Stimulated activated CD8-positive, alpha-beta memory T cell treated with anti-CD3 and anti-CD28 coated beads, Interleukin-2, amount 100 ng/mL, for 48 hours (primary cell): ENCODE results near the gene MBOAT7.
"Not testable (repeated sequence)": the region's sequence is repeated elsewhere in the genome, so short reads cannot be mapped to it uniquely, and the experiment has no call there.

Experiments
- DNase-seq, 2 donors: peaks; one replicate each; pipeline ENCODE4 v3.0.0-alpha.2; 2020; ENCODE audit warnings: low read depth in 2 of 2

The MBOAT7 gene

DNA sequence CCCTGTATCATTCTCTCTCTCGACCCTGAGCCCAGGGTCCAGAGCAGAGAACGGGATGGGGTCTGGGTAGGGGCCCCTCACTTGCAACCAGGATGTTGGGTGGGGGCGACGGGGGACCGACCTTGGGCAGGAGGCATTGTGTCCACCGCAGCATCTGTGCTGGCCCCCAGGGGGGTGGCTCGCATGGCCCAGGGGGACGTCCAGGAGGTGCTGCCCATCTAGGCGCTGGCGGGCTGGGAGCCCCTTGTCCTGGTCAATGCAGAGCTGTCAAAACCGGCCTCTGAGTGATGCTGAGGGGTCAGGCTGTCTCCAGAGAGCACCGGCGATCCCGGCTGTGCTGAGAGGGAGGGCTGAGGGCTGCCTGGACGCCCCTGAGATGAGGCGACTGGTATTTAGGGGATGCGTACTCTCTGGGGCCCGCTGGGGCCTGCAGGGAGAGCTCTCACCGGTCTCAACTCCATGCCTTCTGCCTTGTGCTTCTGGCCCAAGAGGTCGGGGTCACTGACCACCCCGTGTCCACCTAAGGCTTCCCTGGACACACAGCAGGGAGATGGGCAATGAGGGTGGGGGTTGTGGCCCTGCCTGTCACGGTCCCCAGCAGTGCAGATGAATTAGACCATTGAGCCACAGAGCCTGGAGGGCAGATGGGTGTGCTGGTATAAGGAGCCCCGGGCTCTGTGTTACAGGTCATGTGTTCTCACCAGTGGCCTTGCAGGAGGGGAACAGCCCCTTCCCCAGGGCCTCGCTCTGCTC, 19.9 kb upstream of the MBOAT7 start:
- no peak for DNase-seq

DNA sequence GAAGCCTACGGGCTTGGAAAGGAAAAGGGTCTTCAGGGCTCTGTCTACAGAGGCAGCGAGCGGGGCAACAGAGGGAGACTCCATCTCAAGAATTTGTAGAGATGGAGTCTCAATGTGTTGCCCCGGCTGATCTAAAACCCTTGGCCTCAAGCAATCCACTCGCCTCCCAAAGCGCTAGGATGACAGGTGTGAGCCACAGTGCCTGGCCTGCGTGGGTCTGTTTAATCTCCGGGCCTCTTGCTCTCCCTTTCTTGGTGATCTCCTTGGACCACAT, 19.3 kb upstream of the MBOAT7 start:
- DNase-seq: no peak

DNA sequence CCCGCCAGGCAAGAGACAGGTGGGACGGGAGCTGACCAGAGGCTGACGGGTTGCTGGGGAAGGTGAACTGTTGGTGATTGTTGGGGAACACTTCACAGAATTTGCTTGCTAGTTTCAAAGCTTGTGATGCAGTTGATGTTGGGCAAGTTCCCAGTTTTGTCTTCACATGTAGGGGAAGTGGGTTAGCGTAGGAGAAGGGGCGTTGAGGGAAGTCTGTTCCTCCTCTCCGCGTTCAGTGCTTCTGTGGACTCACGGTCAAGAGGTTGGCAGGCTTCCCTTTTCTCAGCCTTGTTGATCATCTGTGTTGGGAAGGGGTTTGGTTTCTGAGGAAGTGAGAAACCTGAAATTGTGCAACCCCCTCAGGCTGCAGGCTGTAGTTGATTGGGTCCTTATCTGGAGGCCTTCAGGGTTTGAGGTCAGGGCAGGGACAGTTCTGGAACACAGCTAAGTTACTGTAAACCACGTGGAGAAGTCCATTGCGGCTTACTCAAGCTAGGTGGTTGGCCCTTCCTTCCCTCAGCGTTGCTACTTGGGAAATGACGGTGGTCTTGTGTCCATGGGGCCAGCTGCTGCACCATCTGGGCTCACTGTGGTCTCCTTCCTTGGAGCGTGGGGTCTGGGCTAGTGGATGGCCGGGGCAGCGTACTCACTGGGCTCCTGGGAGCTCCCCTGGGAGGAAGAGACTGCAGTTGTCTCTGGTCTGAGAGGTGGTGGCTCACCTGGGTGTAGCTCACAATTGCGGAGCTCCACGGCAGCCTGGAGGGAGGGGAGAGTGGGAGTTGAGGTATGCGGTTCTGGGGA, 18.8 kb upstream of the MBOAT7 start:
- DNase-seq: peak in 1 of 2 donors; percentile 40

DNA sequence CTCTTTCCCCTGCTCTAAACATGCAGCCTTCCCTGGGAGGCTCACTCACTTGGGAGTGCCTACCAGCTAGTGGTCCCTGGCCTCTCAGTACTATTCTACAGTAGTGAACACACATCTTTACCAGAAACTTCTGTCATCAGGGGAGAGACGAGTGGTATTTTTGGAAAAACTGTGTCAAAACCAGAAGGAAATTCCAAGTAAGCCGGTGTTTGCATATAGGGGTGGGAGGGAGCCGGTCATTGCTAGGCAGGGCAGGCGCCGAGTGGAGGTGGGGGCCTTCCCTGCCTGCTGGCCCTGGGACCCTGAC, 18.2 kb upstream of the MBOAT7 start:
- DNase-seq: no peak

DNA sequence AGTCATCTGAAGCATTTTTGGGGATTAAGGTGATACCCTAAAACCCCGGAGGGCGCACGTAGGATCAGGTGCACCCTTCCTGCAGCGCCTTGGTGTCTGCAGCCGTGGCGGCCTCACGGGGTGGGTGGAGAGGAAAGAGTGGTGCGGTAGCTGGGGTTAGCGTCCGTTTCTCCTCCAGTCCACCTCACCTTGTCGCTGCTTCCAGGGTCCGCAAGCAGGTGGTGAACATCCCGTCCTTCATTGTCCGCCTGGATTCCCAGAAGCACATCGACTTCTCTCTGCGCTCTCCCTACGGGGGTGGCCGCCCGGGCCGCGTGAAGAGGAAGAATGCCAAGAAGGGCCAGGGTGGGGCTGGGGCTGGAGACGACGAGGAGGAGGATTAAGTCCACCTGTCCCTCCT, 17.8 kb upstream of the MBOAT7 start:
- not testable (repeated sequence) for DNase-seq

DNA sequence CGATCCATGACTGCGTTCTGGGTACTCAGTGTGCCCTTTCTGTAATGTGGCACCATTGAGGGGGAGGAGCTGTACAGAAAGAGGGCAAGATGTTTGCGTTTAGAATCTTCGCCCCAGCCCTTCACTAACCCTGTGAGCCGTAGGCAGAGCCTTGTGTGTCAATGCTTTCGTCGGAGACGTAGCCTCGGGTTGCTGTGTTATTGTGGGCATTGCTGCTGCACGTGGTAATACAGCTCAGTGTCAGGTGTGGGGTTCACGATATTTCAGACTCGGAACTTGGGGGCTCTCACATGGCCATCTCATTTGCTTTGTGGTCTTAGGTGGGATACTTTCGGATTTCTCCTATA, 17.4 kb upstream of the MBOAT7 start:
- no peak for DNase-seq

DNA sequence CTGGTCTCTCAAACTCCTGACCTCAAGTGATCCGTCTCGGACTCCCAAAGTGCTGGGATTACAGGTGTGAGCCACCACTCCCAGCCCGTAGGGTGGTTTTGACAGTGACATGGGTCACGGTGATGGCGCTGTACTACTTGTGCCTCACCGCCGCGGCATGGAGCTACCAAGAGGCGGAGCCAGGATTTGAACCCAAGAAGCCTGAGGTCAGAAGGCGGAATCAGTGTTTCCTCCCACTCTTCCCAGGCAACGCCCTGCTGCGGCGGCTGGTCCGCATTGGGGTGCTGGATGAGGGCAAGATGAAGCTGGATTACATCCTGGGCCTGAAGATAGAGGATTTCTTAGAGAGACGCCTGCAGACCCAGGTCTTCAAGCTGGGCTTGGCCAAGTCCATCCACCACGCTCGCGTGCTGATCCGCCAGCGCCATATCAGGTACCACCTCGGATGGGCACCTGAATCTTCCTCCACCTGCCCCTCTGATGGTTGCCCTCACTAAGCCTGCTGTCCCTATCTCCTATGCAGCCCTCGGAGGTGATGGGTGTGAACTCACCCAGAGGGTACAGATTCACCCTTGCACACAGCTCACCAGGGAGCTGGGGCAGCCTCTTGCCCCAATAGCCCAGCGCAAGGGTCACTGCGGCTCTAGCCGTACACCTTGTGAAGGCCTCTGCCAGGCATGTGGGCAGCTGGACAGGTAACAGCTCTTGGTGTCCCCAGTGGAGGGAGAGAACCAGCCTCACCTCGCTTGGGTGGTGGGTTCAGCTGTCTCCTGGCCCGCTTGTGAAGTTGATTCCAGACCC, 16.9 kb upstream of the MBOAT7 start:
- DNase-seq: no peak

DNA sequence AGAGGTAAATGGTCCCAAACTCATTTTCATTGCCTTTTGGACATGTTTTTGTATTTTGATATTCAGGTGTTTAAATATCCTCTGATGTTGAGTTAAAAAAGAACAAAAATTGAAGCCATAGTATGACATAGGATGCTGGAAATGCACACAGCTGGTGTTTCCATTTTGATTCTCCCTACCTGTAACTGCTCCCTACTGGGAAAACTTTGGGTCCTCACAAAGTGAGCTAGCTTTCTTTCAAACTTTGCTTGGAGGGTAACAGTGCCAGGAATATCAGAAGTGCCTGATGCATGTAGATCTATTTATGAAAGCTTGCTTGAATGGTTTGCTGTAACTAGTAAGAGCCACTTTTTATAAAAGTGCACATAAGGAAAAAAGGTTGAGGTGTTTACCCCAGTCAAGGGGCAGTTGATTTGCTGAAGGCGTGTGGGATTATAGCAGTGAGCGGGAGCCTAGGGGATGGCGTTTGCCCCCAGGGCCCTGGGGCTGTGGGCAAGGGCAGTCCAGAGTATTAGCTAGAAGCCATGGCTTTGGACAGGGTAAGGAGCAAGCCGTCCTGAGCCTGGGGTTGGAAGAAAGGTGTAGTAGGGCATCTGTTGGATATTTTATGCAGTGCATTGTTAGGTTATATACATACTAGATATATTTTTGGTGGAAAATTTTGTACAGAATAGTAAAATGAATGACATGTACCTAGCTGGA, 15.5 kb upstream of the MBOAT7 start:
- no peak for DNase-seq

DNA sequence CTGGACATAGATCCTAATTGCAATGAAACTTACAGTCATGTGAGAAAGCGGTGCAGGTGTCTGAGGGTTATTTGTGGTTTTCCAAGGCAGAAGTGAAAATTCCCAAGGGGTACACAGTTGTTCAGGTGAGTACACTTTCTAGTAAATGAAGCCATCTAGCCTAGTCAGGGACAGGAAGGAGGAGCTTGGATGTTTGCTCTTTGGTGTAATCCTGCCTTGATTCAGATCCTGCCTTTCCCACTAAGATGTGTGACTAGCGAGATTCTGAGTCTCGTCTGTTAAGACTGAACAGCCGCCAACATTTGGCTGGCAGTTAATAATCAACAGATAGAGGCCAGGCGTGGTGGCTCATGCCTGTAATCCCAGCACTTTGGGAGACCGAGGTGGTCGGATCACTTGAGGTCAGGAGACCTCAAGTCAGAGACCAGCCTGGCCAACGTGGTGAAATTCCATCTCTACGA, 13.8 kb upstream of the MBOAT7 start:
- DNase-seq: no peak

DNA sequence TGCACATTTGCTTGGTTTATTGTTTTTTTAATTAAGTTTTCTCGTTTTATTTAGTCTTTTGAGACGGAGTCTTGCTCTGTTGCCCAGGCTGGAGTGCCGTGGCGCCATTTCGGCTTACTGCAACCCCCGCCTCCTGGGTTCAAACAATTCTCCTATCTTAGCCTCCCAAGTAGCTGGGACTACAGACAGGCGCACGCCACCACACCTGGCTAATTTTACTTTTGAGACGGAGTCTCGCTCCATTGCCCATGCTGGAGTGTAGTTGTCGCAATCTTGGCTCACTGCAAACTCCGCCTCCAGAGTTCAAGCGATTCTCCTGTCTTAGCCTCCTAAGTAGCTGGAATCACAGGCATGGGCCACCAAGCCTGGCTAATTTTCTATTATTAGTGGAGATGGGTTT, 12.6 kb upstream of the MBOAT7 start:
- DNase-seq: no peak

DNA sequence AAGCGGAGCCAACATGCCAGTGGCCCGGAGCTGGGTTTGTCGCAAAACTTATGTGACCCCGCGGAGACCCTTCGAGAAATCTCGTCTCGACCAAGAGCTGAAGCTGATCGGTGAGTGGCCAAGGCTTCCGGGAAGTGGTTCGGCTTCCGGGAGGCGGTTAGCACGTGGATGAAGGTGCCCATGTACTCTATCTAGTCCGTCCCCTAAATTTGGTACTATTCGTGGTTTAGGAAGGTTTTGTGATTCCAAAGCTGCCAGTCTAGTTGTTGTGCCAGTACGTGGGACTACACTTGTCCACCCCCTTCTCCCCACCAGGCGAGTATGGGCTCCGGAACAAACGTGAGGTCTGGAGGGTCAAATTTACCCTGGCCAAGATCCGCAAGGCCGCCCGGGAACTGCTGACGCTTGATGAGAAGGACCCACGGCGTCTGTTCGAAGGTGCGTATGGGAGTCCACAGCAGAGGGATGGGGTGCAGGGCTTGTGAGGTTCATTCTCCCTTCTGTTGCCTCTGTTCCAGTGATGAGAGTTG, 11.9 kb upstream of the MBOAT7 start:
- DNase-seq: no peak

DNA sequence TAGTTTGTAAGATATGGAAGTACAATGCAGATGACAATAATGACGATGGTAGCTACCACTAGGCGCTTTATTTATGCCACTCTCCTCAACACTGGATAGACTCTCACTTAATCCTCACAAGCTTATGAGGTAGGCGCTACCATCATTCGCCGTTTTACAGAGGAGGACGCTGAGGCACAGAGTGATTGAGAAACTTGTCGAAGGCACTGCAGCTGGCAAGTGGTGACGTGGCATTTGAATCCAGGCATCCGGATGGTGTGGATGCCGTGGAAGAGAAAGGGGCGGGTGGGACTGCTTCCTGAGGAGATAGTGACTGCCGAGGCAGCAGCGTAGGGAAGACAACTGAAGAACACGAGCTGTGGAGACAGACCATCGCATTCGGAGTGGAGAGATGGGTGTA, 10.0 kb upstream of the MBOAT7 start:
- no peak for DNase-seq

DNA sequence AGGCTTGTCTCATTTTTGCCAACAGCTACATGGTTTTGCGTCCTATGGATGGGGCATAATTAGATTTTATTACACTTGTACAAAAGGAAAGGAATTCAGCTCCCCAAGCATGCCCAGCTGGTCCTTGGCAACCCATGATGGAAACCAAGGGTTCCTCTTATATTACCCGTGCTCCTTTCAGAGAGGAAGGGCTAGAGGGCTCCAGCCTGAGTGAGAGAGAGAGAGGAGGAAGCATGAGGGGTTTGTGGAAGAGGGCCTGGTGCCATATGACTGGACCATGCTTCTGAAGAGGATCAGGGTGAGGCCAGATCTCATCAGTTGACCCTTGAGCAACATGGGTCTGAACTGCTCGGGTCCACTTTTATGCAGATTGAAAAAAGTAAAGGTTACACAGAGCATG, 7.7 kb upstream of the MBOAT7 start:
- no peak for DNase-seq

DNA sequence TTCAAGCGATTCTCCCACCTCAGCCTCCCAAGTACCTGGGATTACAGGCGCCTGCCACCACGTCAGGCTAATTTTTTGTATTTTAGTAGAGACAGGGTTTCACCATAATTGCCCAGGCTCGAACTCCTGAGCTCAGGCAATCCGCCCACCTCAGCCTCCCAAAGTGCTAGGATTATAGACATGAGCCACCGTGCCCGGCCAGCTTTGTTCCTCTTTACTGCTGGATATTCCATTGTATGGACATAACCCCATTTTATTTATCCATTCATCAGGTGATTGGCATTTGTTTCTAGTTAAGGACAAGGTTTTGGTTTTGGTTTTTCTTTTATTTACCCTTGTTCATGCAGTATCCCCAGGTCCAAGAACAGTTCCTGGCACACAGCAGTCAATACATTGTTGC, 7.2 kb upstream of the MBOAT7 start:
- DNase-seq: no peak

DNA sequence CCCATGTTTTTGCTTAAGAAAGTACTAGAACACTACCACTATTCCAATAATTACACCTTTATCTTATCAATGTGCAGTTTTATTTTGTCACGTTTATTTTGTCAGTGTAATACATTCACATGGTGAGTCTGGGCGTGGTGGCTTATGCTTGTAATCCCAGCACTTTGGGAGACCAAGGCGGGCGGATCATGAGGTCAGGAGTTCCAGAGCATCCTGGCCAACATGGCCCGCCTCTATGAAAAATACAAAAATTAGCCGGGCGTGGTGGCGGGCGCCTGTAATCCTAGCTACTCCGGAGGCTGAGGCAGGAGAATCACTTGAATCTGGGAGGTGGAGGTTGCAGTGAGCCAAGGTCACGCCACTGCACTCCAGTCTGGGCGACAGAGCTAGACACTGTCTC, 5.1 kb upstream of the MBOAT7 start:
- DNase-seq: not testable (repeated sequence)

DNA sequence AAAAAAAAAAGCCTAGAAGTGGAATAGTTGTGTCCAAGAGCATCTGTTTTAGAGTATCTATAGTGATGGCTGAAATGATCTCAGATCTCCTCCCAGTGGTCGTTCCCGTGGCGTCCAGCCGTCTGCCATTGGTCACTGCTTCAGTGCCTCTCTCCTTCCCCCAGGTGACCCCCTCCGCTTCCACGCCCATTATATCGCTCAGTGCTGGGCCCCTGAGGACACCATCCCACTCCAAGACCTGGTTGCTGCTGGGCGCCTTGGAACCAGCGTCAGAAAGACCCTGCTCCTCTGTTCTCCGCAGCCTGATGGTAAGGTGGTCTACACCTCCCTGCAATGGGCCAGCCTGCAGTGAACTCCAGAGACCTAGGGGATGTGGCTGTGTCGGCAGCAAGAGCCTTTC, 3.6 kb upstream of the MBOAT7 start:
- no peak for DNase-seq

DNA sequence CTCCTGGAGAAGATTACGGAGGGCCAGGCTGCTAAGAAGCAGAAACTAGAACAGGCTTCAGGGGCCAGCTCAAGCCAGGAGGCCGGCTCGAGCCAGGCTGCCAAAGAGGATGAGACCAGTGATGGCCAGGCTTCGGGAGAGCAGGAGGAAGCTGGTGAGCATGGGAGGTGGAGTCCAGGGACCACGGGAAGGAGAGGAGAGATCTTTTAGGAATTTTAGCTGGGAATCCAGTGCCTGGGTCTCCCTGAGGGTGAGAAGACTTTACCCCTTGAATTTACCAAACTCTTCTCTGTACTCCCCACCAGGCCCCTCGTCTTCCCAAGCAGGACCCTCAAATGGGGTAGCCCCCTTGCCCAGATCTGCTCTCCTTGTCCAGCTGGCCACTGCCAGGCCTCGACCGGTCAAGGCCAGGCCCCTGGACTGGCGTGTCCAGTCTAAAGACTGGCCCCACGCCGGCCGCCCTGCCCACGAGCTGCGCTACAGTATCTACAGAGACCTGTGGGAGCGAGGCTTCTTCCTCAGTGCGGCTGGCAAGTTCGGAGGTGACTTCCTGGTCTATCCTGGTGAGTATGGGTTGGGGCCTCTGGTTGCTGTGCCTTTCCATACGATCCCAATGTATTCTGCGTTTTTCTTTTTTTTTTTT, 2.6 kb upstream of the MBOAT7 start:
- no peak for DNase-seq

DNA sequence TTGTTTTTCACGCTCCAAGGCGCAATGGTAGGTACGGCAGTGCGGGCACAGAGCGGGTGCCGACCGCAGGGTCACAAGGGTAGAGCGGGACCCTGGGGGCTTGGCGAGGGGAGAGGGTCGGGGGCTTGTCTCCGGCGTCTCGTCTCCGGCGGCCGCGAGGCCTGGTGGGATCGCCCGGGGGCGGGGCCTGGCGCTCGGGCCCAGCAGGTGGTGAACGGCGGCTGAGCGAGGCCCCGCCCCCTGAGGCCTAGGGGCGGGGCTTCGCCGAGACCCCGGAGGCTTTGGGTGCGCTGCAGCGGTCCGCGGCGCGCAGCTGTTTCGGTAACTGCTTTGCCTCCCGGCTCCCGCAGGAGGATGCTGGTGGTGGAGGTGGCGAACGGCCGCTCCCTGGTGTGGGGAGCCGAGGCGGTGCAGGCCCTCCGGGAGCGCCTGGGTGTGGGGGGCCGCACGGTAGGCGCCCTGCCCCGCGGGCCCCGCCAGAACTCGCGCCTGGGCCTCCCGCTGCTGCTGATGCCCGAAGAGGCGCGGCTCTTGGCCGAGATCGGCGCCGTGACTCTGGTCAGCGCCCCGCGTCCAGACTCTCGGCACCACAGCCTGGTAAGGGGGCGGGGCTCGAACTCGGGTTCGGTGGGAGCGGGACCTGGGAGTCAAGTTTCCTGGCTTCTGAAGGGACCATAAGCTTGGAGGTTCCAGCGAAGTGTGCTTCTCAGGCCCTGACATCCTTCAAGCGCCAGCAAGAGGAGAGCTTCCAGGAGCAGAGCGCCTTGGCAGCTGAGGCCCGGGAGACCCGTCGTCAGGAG, 1.8 kb upstream of the MBOAT7 start, which contains the start of gene TSEN34:
TSS of gene TSEN34 (plus strand) at position 298 of the 800 bp plus-strand sequence. CDS start at position 355, 57 bp downstream.
- peak; percentile 77 to 86 for DNase-seq

DNA sequence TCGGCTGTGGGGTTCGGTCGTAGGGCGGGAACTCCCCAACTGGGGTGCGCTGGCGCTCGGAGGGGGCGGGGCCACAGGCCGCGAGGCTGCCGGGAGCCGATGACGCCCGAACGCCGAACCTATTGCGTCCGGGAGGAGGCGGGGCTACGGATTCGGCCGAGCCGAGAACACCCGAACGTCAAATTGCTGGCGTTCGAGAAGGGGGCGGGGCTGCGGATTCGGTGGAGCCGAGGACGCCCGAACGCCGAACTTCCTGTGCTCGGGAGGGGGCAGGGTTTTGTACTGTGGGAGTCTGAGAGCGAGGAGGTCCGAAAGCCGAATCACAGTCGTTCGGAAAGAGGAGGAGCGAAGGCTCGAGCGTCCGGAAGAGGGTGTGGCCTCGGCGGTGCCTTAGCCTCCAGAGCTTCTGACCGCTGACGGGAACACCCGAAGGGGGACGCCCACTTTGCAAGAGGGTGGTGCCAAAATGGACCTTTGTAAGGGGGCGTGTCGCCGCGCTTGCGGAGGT, 1.2 kb upstream of the MBOAT7 start:
- peak; percentile 100 for DNase-seq

DNA sequence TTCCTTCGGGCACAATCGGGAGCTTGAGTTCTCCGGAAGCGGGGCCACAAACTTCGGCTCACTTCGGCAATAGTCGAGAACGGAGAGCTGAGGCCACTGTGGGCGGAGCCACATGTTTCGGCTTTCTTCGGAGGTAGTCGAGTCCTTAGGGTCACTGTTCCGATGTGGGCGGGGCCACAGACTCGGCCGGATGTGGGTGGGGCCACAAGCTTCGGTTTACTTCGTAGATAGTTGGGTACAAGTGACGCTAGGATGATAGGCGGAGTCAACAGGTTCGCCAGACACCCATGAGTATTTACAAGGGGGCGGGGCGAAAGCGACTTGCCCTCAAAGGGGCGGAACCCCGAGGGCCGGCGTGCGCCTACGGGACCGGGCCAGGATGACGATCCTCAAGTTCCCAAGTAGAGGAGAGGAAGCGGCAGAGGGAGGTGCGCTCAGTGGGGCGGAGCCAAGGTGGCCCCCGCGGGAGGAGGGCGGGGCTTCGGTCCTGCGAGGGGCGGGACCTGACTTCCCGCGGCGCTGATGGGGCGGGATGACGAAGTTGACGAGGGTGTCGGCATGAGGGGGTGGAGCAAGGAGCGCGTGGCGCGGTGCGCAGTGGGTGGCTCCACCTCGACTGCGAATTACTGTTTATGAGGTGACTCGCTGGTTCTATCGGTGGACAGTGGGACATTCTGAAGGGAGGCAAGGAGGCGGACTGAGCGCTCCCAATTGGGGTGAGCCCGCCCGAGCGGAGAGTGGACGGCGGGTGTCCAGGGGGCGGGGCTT, 539 bp upstream of the MBOAT7 start:
- peak; percentile 99 to 100 for DNase-seq
